T-helper 17 cell (primary cell): ENCODE data around the gene STYXL1. TPM values are rescaled to one million over a fixed set of nuclear protein-coding genes. Genes with fewer than 3 reads are reported as not detected.

Source experiments
- ATAC-seq: fragments of 150-1000 bp; cut with Tn5 transposase; 2 replicates; pipeline ENCODE4 v1.10.0; 2021; ENCODE audit warnings: mild to moderate bottlenecking, moderate library complexity
- DNase-seq, 3 donors: peaks; one replicate each; pipeline versions ENCODE4 v3.0.0 to v3.0.0-alpha.2; 2020 to 2021
- H3K9me3 ChIP-seq: one replicate; pipeline ENCODE4 v1.7.0; 2013; ENCODE audit warnings: low read length, mild to moderate bottlenecking; ENCODE audit not compliant: control insufficient read depth, poor library complexity, severe bottlenecking
- H3K27ac Mint-ChIP-seq: one replicate; pipeline ENCODE4 v1.8.0; 2022; ENCODE audit warnings: mild to moderate bottlenecking, moderate library complexity, mixed read lengths
- H3K27me3 Mint-ChIP-seq: one replicate; pipeline ENCODE4 v1.8.0; 2022; ENCODE audit warnings: mixed read lengths
- H3K36me3 Mint-ChIP-seq: one replicate; pipeline ENCODE4 v1.8.0; 2022; ENCODE audit warnings: low read depth, mixed read lengths
- H3K4me1 Mint-ChIP-seq: one replicate; pipeline ENCODE4 v1.8.0; 2022; ENCODE audit warnings: mild to moderate bottlenecking, mixed read lengths
- H3K4me3 Mint-ChIP-seq: one replicate; pipeline ENCODE4 v1.8.0; 2022; ENCODE audit warnings: mild to moderate bottlenecking, moderate library complexity, mixed read lengths
- total RNA-seq, 4 donors: library from RNA in 2 of 4; stranded (reverse) in 2 of 4; gene quantifications; one replicate each; pipeline ENCODE4 v1.2.3 and lab custom pipeline; 2022 to 2026

STYXL1 gene
- total RNA-seq, 2 donors from 2014 or later, result 9.0 to 16.5 TPM

DNA sequence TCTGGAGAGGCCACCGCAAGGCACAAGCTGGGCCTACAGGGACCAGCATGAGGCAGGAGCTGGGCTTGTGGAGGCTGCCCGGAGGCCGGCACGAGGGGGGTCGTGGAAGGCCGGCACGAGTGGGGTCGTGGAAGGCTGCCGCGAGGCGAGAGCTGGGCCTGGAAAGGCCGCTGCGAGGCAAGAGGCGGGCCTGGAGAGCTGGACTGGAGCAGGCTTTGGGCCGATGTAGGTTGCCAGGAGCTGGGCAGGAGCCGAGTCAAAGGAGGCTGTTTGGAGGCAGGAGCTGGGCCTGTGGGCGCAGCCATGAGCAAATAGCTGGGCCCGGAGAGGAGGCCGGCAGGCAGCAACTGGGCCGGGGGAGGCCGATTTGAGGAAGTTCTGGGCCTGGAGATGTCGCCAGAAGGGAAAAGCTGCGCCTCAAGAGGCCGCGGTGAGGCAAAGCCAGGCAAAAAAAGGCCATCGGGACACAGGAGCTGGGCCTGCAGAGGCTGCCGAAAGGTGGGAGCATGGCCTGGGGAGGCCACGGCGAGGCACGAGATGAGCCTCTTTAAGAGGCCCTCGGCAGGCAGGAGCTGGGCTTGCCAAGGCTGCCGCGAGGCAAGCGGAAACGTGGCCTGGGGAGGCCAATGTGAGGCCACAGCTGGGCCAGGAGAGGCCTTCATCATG lies 26.6 kb upstream of the STYXL1 start:
- Mint-ChIP-seq H3K36me3 (no peaks in the 10 kb centered on the region), H3K27ac (no peak overlapping the region), H3K27me3 (no peaks in the 10 kb centered on the region), H3K4me1 (peaks cover 8% of the 10 kb centered on the region), H3K4me3 (no peak overlapping the region)
- ATAC-seq (no peak), DNase-seq (no peak)
- no peaks in the 10 kb centered on the region for H3K9me3 ChIP-seq

DNA sequence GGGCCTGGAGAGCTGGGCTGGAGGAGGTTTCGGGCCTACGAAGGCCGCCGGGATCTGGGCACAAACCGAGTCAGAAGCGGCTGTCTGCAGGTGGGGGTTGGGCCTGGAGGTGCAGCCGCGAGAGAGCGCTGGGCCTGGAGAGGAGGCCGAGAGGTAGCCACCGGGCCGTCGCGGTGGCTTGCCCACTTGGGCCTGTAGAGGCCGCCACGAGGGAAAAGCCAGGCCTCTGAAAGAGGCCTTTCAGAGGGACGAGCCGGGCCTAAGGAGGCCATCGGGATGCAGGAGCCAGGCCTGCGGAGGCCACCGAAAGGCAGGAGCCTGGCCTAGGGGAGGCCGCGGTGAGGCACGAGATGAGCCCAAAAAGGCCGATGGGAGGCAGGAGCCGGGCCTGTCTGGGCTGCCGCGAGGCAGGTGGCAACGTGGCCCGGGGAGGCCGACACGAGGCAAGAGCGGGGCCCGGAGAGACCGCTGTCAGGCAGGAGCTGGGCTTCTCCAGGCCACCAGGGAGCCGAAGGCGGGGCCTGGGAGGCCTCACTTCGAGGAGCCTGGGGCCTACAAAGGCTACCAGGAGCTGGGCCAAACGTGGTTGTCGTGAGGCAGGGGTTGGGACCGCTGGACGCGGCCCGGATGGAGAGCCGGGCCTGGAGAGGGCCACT lies 25.7 kb upstream of the STYXL1 start:
- DNase-seq, result no peak
- H3K9me3 ChIP-seq, result no peaks in the 10 kb centered on the region
- peaks cover 8% of the 10 kb centered on the region for H3K4me1 Mint-ChIP-seq
- H3K36me3 Mint-ChIP-seq, result no peaks in the 10 kb centered on the region
- H3K4me3 Mint-ChIP-seq, result no peak overlapping the region
- H3K27ac Mint-ChIP-seq, result no peak overlapping the region
- no peak for ATAC-seq
- no peaks in the 10 kb centered on the region for H3K27me3 Mint-ChIP-seq

DNA sequence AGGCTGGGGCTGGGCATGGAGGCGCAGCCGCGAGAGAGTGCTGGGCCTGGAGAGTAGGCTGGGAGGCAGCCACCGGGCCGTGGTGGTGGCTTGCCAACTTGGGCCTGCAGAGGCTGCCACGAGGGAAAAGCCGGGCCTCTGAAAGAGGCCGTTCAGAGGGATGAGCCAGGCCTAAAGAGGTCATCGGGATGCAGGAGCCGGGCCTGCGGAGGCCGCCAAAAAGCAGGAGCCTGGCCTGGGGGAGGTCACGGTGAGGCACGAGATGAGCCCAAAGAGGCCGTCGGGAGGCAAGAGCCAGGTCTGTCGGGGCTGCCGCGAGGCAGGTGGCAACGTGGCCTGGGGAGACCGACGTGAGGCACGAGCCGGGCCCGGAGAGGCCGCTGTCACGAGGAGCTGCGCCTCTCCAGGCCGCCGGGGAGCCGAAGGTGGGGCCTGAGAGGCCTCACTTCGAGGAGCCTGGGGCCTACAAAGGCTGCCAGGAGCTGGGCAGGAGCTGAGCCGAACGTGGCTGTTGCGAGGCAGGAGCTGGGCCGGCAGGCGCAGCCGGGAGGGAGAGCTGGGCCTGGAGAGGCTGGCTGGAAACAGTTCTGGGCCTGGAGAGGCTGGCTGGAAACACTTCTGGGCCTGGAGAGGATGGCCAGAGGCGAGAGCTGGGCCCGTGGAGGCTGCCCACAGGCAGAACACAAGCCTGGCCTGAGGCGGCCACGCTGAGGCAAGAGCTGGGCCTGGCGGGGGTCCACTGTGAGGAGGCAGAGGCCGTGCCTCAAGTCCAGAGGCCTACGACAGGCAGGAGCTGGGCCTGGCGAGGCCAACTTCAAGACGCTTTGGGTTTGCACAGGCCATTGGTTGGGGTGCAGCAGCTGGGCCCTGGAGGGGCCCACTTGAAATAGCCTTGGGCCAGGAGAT lies 24.7 kb upstream of the STYXL1 start:
- Mint-ChIP-seq H3K27ac (no peak overlapping the region), H3K4me3 (no peak overlapping the region), H3K36me3 (no peaks in the 10 kb centered on the region), H3K4me1 (peaks cover 4% of the 10 kb centered on the region), H3K27me3 (no peaks in the 10 kb centered on the region)
- H3K9me3 ChIP-seq, result no peaks in the 10 kb centered on the region
- ATAC-seq, result no peak
- DNase-seq, result no peak

DNA sequence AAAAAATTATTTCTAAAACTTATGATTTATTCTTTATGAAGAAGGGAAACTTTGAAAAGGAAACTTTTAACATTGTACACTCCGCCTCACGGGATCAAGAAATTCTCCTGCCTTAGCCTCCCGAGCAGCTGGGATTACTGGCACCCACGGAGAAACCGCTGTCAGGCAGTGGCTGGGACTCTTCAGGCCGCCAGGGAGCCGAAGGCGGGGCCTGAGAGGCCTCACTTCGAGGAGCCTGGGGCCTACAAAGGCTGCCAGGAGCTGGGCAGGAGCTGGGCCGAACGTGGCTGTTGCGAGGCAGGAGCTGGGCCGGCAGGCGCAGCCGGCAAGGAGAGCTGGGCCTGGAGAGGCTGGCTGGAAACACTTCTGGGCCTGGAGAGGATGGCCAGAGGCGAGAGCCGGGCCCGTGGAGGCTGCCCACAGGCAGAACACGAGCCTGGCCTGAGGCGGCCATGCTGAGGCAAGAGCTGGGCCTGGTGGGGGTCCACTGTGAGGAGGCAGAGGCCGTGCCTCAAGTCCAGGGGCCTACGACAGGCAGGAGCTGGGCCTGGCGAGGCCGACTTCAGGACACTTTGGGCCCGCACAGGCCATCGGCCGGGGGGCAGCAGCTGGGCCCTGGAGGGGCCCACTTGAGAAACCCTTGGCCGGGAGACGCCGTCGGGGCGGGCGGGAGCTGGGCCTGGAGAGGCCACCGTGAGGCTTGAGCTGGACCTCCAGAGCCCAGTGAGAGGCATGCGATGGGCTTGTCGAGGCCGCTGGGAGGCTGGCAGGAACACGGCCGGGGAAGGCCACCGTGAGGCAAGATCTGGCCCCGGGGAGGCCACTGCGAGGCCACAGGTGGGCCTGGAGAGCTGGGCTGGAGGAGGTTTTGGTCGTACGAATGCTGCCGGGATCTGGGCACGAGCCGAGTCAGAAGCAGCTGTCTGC lies 23.8 kb upstream of the STYXL1 start:
- no peak for ATAC-seq

DNA sequence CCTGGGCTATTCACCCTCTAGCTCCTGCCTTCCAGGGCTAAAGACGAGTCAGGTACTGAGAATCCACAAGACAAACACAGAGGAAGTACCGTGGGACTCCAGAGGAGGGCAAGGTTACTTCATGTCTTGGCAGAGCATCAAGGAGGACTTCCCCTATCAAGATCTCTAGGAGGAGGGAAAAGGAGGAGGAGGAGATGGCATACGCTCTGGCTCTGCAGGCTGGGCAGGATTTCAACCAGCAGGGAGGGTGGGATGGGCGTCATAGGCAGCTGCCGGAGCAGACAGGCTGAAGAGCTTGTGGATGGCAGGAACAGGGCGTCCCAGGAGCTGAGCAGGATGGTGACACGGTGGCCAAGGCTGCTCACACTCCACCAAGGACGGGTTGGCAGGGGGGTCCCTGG lies 21.4 kb upstream of the STYXL1 start:
- no peak for DNase-seq
- Mint-ChIP-seq H3K4me3 (no peak overlapping the region), H3K27ac (no peak overlapping the region), H3K36me3 (peaks cover 4% of the 10 kb centered on the region), H3K4me1 (no peaks in the 10 kb centered on the region), H3K27me3 (no peaks in the 10 kb centered on the region)
- ATAC-seq, result no peak
- no peaks in the 10 kb centered on the region for H3K9me3 ChIP-seq

More for the DNA sequence above, 23.8 kb upstream of the STYXL1 start:
- no peak overlapping the region for H3K27ac Mint-ChIP-seq
- no peaks in the 10 kb centered on the region for H3K4me1 Mint-ChIP-seq
- DNase-seq, result no peak
- H3K27me3 Mint-ChIP-seq, result no peaks in the 10 kb centered on the region
- no peak overlapping the region for H3K4me3 Mint-ChIP-seq
- H3K9me3 ChIP-seq, result no peaks in the 10 kb centered on the region
- peaks cover 2% of the 10 kb centered on the region for H3K36me3 Mint-ChIP-seq

DNA sequence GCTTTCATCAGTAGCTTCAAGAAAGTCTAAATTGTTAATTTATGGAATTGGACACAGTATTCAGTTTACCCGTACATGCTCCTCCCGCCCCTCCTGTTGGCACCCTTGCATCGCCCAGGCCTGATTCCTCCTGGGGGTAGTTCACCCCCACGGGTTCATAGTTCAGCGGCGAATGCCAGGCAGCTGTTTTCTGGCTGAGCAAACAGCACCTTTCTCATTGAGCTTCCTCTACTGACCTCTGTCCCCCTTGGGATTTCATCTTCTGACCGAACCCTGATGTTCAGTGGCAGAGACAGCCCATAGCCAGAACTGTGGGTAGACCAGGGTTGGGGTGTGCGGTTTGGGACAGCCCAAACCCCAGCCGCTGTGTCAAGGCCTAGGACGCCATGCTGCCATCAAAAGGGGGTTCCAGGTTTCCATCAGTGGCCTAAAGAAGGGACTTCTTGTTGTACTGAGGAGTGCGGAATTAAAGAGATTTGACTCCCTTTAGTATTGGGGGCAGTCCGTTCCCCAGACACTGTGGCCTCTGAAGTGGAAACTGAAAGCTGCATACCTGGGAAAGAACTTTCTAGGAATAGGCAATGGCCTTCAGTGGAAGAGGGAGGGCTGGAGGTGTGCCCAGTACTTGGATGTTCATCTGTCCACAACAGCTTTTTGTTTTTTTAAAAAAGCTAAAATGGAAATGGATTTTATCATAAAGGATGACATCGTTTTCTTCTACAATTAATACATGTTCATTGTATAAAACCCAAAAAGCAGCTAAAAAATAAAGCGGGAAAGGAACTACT lies 19.1 kb upstream of the STYXL1 start:
- no peaks in the 10 kb centered on the region for H3K9me3 ChIP-seq
- no peak overlapping the region for H3K4me3 Mint-ChIP-seq
- H3K4me1 Mint-ChIP-seq, result peaks cover 2% of the 10 kb centered on the region
- no peak for ATAC-seq
- H3K27ac Mint-ChIP-seq, result no peak overlapping the region
- no peaks in the 10 kb centered on the region for H3K27me3 Mint-ChIP-seq
- H3K36me3 Mint-ChIP-seq, result peaks cover 7% of the 10 kb centered on the region
- no peak for DNase-seq

DNA sequence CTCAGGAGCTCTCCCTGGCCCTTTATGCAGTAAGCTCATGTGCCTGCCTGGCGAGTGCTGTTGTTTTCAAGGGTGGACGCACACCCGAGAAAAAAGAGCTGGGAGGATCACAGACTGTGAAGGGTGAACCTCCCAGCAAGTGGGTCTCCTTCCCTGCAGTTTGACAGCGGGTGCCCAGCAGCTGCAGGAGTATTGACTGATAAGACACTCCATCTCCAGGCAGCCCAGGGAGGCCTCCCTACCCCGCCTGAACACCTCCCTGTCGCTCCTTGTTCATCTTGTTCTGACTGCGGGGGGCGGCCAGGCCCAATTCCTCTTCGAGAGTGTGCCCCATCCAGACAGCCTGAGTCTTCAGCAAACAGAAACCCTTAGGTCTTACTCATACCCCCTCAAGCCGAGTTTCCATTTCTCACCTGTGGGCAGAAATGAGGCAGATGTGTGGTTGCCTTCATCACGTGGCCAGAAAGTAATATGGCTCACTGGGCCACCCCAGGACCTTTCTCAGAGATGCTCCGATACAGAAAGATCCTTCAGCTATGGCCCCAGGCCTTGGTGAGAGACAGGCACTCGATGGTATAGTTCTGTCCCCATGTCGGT lies 17.3 kb upstream of the STYXL1 start:
- DNase-seq (no peak), ATAC-seq (no peak)
- no peak overlapping the region for H3K4me3 Mint-ChIP-seq
- no peaks in the 10 kb centered on the region for H3K27me3 Mint-ChIP-seq
- H3K27ac Mint-ChIP-seq, result no peak overlapping the region
- H3K9me3 ChIP-seq, result no peaks in the 10 kb centered on the region
- H3K4me1 Mint-ChIP-seq, result peaks cover 2% of the 10 kb centered on the region
- peaks cover 7% of the 10 kb centered on the region for H3K36me3 Mint-ChIP-seq

DNA sequence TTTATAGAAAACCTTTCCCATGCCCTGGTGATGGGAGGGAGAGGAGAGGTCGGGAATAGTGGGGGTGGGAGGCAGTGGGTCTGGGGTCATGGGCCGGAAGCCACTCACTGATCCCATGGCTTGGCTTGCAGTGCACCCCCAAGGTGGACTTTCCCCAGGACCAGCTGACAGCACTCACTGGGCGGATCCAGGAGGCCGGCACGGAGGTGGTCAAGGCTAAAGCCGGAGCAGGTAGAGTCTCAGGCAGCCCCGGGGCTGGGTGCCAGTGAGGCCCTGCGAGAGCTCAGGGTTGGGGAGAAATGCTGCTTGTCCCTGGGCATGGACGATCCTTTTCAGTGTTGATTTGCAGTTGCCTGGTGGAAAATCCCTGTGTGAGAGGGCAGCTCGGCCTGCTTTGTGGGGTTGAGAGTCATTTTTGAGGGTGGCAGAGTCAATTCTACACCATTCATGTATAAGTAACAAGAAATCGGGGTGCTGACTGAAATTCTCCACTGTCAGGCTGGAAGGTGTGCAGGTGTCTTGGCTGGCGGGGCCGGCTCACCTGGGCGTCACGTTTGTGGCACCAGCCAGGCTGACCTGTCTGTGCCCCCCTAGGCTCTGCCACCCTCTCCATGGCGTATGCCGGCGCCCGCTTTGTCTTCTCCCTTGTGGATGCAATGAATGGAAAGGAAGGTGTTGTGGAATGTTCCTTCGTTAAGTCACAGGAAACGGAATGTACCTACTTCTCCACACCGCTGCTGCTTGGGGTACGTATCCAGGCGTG lies 16.6 kb upstream of the STYXL1 start:
- H3K36me3 Mint-ChIP-seq, result peaks cover 7% of the 10 kb centered on the region
- ATAC-seq, result no peak
- no peak overlapping the region for H3K4me3 Mint-ChIP-seq
- no peaks in the 10 kb centered on the region for H3K9me3 ChIP-seq
- no peak overlapping the region for H3K27ac Mint-ChIP-seq
- peaks cover 2% of the 10 kb centered on the region for H3K4me1 Mint-ChIP-seq
- DNase-seq, result no peak
- H3K27me3 Mint-ChIP-seq, result no peaks in the 10 kb centered on the region

DNA sequence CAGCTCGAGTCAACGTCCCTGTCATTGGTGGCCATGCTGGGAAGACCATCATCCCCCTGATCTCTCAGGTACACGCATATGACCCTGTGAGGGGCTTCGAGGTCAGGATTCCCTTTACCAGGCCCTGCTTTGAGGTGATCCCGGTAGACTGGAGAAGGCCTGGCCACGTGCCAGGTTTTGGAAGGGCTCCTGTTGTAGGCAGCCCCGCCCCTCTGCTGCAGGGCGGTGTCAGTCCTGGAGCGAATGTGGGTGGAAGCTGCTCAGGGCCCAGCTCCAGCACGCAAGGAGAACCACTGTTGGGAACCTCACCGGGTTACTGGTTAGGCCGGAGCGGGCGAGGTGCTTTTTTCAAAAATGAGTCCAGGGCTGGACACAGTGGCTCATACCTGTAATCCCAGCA lies 15.7 kb upstream of the STYXL1 start:
- Mint-ChIP-seq H3K36me3 (peaks cover 7% of the 10 kb centered on the region), H3K27me3 (no peaks in the 10 kb centered on the region), H3K27ac (no peak overlapping the region), H3K4me1 (peaks cover 2% of the 10 kb centered on the region), H3K4me3 (no peak overlapping the region)
- ATAC-seq (no peak), DNase-seq (no peak)
- H3K9me3 ChIP-seq, result no peaks in the 10 kb centered on the region

DNA sequence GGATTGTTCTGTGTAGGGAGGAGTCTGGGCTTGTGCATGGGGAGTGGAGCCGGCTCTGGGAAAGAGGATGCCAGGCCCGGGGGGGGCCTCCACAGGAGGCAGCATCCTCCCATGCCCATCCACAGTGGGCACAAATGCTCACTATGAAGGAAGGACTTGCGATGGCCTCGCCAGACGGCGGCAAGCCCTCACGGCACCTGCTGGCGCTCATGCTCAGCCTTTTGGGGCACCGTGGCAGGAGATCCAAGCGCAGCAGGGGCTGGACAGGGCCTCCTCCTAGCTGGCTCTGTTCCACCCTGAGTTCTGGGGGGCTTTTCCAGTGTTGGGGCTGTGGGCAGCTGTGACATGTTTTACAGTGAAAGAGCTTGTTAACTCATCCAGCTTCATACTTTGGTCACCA lies 15.3 kb upstream of the STYXL1 start:
- ATAC-seq (no peak), DNase-seq (no peak)
- H3K36me3 Mint-ChIP-seq, result peaks cover 7% of the 10 kb centered on the region
- peaks cover 2% of the 10 kb centered on the region for H3K4me1 Mint-ChIP-seq
- H3K27me3 Mint-ChIP-seq, result no peaks in the 10 kb centered on the region
- no peak overlapping the region for H3K27ac Mint-ChIP-seq
- H3K9me3 ChIP-seq, result no peaks in the 10 kb centered on the region
- H3K4me3 Mint-ChIP-seq, result no peak overlapping the region

DNA sequence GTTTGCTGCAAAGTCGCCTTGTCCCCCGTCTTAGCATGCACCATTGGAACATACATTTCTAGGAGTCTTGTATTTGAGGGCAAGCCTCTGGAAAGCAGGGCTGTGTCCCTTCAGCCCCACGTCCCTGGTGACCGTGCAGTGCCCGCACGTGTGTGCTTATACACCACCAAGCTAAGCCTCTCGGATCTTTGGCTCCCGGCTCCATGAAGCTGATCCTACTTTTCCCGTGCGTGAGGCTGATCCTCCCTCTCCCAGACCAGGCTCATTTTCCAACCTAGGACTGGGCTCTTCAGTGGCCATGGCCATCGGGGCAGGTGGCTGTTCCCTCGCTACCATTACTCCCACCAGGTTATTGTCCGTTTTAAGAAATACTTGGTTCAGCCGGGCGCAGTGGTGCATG lies 14.5 kb upstream of the STYXL1 start:
- DNase-seq (no peak), ATAC-seq (no peak)
- H3K4me1 Mint-ChIP-seq, result peaks cover 2% of the 10 kb centered on the region
- no peaks in the 10 kb centered on the region for H3K27me3 Mint-ChIP-seq
- no peak overlapping the region for H3K4me3 Mint-ChIP-seq
- H3K27ac Mint-ChIP-seq, result no peak overlapping the region
- no peaks in the 10 kb centered on the region for H3K9me3 ChIP-seq
- peaks cover 9% of the 10 kb centered on the region for H3K36me3 Mint-ChIP-seq
